Heart left ventricle (tissue), 16 donors: ENCODE data around the gene ZNF10. TPM values are rescaled to one million over a fixed set of nuclear protein-coding genes. Genes with fewer than 3 reads are reported as not detected.

ENCODE experiments used
- ATAC-seq, 4 donors: fragments of 200-7000 bp; cut with Tn5 transposase; one replicate each; pipeline ENCODE4 v1.9.1; 2020 to 2022; ENCODE audit warnings: moderate library complexity in 4 of 4, mild to moderate bottlenecking in 3 of 4, moderate number of reproducible peaks in 1 of 4
- DNase-seq, 5 donors: peaks; one replicate each; pipeline ENCODE4 v3.0.0-alpha.2; 2020
- H3K27ac ChIP-seq, 12 donors: fragments of 200-600 bp; sonication (generic) in 4 of 12; one replicate each; pipeline versions ENCODE4 v1.5.0 to v1.8.0; 2016 to 2022; ENCODE audit warnings: mild to moderate bottlenecking in 2 of 12
- H3K27me3 ChIP-seq, 9 donors: fragments of 200-600 bp; sonication (generic) in 2 of 9; one replicate each; pipeline versions ENCODE4 v1.5.1 to v1.8.0; 2016 to 2022; ENCODE audit warnings: mild to moderate bottlenecking in 3 of 9
- H3K36me3 ChIP-seq, 9 donors: fragments of 200-600 bp; sonication (generic) in 2 of 9; one replicate each; pipeline versions ENCODE4 v1.5.0 to v1.8.0; 2018 to 2022; ENCODE audit warnings: mild to moderate bottlenecking in 2 of 9
- H3K4me1 ChIP-seq, 12 donors: fragments of 200-600 bp; sonication (generic) in 4 of 12; one replicate each; pipeline versions ENCODE4 v1.5.0 to v1.8.0; 2016 to 2022; ENCODE audit warnings: mild to moderate bottlenecking in 3 of 12
- H3K4me3 ChIP-seq, 12 donors: fragments of 200-600 bp; sonication (generic) in 4 of 12; one replicate each; pipeline versions ENCODE4 v1.5.0 to v1.8.0; 2017 to 2022; ENCODE audit warnings: mild to moderate bottlenecking in 9 of 12, moderate library complexity in 4 of 12
- H3K9me3 ChIP-seq, 12 donors: fragments of 200-600 bp; sonication (generic) in 4 of 12; one replicate each; pipeline versions ENCODE4 v1.5.0 to v1.8.0; 2016 to 2022; ENCODE audit warnings: mild to moderate bottlenecking in 1 of 12
- POLR2A ChIP-seq, 2 donors: fragments of 450-650 bp; IDR thresholded peaks; one replicate each; pipeline ENCODE4 v1.6.1; 2017; ENCODE audit warnings: antibody characterized with exemption in 2 of 2, mild to moderate bottlenecking in 2 of 2, moderate library complexity in 2 of 2
- whole genome bisulfite sequencing, 4 donors: extraction: QIAGEN DNeasy Blood & Tissue Kit in 2 of 4; methylation state at CpG; one replicate each; pipeline versions ENCODE4 v1.1.5 to v1.1.7; 2013 to 2018; 5-methylcytosine and 5-hydroxymethylcytosine counted together
- intact Hi-C, 10 donors: fragments of 100-400 bp; cut with DNase I; formaldehyde crosslinking; loops; one replicate each; pipeline versions ENCODE4 v1.11.1 to v1.14.2; 2022
- polyA plus RNA-seq, 2 donors: library from polyadenylated mRNA; stranded (reverse); fragments of 200-250 nt; gene quantifications; one replicate each; pipeline ENCODE4 v1.2.3, GENCODE V29; 2013
- total RNA-seq, 9 donors: library from RNA; depleted of rRNA in 2 of 9; stranded (reverse); fragments of >200 nt in 2 of 9; fragmentation: NEBNext Ultra II Directional in 3 of 9; extraction: Animal tissue kit (Norgen Biotek cat#: 25700) in 3 of 9; gene quantifications; one replicate each; pipeline versions ENCODE4 v1.1.0 to v1.2.4, GENCODE V29; 2016 to 2023
- TF ChIP-seq, protein P1 (sequence below), 12 donors: fragments of 200-600 bp; sonication (generic) in 4 of 12; IDR thresholded peaks; one replicate each; pipeline versions ENCODE4 v1.5.0 to v1.8.0; 2018 to 2022; ENCODE audit warnings: antibody characterized with exemption in 12 of 12, mild to moderate bottlenecking in 5 of 12
- donor health status: ischemic (EF 13 %, LVEDD 7.1; RV severe dilation, severe dysfunction).
- donor health status: healthy with polysubstance abuse.
- donor health status: DM: no; HTN: yes; CAD: no.
- donor health status: DM: no; HTN: no; CAD: no.
- donor health status: ischemic (EF 25% LVEDD 6.9; RV normal size, moderate dysfunction).
- donor health status: ischemic (EF 25% LVEDD 5.7; RV mildly dilated, moderate dysfunction).
- donor health status: healthy.
- donor health status: DM: yes; HTN: yes; CAD: no.
- donor health status: ischemic (EF 35%, LVEDD 5.7; RV mildly dilated, moderate dysfunction).
- donor health status: nonischemic (EF 11% LVEDD 7.7; RV severe dilation, severe dysfunction).
- donor health status: DM: yes; HTN: yes; CAD: no.
- donor health status: PGD.
- donor health status: ischemic (EF 29% LVEDD 5.4; RV normal size, mild dysfunction).
- donor health status: nonischemic (EF 23%, LVEDD 6.1; RV moderate dilation, normal function).

Gene ZNF10
- total and polyA plus RNA-seq, 11 donors, result 4.8 to 9.9 (median 6.3) TPM

DNA sequence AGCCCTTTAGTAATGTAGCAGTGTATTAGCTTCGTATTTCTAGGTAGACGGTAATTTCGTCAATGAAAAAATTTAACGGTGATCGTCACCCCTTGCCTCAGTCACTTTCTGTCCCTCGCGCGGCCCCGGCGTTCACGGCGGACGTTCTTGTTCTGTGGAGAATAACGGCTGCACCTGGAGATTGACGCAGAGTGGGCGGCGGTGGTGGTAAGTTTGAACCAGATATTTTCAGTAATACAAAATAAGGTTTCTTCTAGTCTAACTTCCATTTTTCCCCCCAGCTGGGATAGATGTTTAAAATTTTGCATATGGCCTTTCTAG lies 341 bp downstream of the ZNF10 start:
- WGBS, 4 donors, result 0 to 1% (median 0%) methylated on average over 17 of the region's 17 CpGs
- Histone ChIP-seq H3K27ac (peak overlapping the region; percentile 86 to 99 (median 94)), H3K27me3 (no peaks in the 10 kb centered on the region), H3K9me3 (peaks cover 0 to 75% (median 50%) of the 10 kb centered on the region in 12 donors), H3K4me3 (peak overlapping the region; percentile 50 to 92 (median 84)), H3K36me3 (peaks cover 0 to 52% (median 12%) of the 10 kb centered on the region in 9 donors), H3K4me1 (peaks cover 0 to 16% (median 2%) of the 10 kb centered on the region in 12 donors)
- DNase-seq (peak; percentile 29 to 64 (median 48)), ATAC-seq (peak in 2 of 4 donors; percentile 18 to 21)
- no peak for TF ChIP-seq POLR2A (IDR thresholded peaks at IDR 0.05)
- TF ChIP-seq, protein P1, sequence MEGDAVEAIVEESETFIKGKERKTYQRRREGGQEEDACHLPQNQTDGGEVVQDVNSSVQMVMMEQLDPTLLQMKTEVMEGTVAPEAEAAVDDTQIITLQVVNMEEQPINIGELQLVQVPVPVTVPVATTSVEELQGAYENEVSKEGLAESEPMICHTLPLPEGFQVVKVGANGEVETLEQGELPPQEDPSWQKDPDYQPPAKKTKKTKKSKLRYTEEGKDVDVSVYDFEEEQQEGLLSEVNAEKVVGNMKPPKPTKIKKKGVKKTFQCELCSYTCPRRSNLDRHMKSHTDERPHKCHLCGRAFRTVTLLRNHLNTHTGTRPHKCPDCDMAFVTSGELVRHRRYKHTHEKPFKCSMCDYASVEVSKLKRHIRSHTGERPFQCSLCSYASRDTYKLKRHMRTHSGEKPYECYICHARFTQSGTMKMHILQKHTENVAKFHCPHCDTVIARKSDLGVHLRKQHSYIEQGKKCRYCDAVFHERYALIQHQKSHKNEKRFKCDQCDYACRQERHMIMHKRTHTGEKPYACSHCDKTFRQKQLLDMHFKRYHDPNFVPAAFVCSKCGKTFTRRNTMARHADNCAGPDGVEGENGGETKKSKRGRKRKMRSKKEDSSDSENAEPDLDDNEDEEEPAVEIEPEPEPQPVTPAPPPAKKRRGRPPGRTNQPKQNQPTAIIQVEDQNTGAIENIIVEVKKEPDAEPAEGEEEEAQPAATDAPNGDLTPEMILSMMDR (IDR thresholded peaks at IDR 0.05), result no peak
- intact Hi-C loops, result loop anchor here in 7 of 10 donors (1.0 to 5.0 kb wide), 8 partner anchors 50 to 174 kb away; partner anchors contain the start of genes ZNF140 (in 6 of the 7), ZNF84 (in 4 of the 7), ZNF268 (in 2 of the 7) and ZNF26 (in 1 of the 7)

DNA sequence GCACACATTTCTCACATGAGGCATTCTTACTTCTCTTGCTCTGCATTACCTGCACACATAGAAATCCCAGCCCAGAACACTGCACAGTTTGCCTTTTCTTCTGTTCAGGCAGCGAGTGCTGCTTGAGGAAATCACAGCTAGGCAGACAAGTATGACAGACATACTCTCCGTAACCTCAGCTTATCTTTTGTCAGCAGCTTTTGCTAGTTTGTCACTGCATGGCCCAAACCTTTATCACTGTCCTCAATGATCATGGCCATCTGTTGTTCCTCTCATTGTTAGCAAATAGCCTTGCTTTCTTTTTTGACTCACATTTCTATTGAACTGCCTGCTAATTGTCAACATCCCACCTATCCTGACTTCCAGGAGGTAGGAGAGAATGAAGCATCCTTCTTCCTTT lies 5.3 kb downstream of the ZNF10 start:
- peaks cover 0 to 11% (median 0%) of the 10 kb centered on the region in 12 donors for H3K4me1 ChIP-seq
- peaks cover 0 to 75% (median 36%) of the 10 kb centered on the region in 9 donors for H3K36me3 ChIP-seq
- 76 to 88% (median 86%) methylated on average over 2 of the region's 2 CpGs for WGBS, 4 donors
- TF ChIP-seq, protein P1 (IDR thresholded peaks at IDR 0.05), result no peak
- TF ChIP-seq POLR2A (IDR thresholded peaks at IDR 0.05), result no peak
- DNase-seq, result no peak
- H3K27me3 ChIP-seq, result no peaks in the 10 kb centered on the region
- intact Hi-C loops, result no loop called here
- peaks cover 0 to 88% (median 53%) of the 10 kb centered on the region in 12 donors for H3K9me3 ChIP-seq
- H3K27ac ChIP-seq, result no peak overlapping the region
- no peak overlapping the region for H3K4me3 ChIP-seq
- ATAC-seq, result no peak

DNA sequence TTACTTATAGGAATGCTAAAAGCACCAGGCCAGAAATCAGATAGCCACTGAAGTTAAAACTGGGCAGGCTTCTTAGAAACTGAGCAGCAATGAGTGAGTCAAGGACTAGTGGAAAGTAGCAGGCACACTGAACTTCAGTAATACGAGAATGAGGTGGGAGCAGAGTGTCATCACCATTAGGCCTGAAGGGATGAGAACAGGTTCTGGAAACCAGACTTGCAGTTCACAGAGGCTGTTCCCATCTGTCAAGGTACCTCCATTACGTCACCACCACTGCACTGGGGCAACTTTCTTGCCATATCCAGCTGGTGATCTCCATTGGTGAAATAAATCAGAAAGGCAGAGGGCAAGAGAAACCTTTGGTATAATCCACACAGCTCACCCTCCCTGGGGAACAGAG lies 15.6 kb downstream of the ZNF10 start:
- TF ChIP-seq POLR2A (IDR thresholded peaks at IDR 0.05), result no peak
- TF ChIP-seq, protein P1 (IDR thresholded peaks at IDR 0.05), result no peak
- intact Hi-C loops, result no loop called here
- H3K4me1 ChIP-seq, result no peaks in the 10 kb centered on the region
- H3K27ac ChIP-seq, result no peak overlapping the region
- WGBS, 4 donors, result 96 to 100% (median 99%) methylated on average over 2 of the region's 2 CpGs
- no peaks in the 10 kb centered on the region for H3K27me3 ChIP-seq
- DNase-seq (no peak), ATAC-seq (no peak)
- peaks cover 0 to 99% (median 85%) of the 10 kb centered on the region in 12 donors for H3K9me3 ChIP-seq
- H3K4me3 ChIP-seq, result no peak overlapping the region
- H3K36me3 ChIP-seq, result peaks cover 10 to 98% (median 67%) of the 10 kb centered on the region in 9 donors

DNA sequence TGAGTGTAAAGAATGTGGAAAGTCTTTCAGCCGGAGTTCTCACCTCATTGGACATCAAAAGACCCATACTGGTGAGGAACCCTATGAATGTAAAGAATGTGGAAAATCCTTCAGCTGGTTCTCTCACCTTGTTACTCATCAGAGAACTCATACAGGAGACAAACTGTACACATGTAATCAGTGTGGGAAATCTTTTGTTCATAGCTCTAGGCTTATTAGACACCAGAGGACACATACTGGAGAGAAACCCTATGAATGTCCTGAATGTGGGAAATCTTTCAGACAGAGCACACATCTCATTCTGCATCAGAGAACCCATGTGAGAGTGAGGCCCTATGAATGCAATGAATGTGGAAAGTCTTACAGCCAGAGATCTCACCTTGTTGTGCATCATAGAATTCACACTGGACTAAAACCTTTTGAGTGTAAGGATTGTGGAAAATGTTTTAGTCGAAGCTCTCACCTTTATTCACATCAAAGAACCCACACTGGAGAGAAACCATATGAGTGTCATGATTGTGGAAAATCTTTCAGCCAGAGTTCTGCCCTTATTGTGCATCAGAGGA lies 25.8 kb downstream of the ZNF10 start:
- no peaks in the 10 kb centered on the region for H3K27me3 ChIP-seq
- intact Hi-C loops, result no loop called here
- no peak for TF ChIP-seq POLR2A (IDR thresholded peaks at IDR 0.05)
- TF ChIP-seq, protein P1 (IDR thresholded peaks at IDR 0.05), result no peak
- peaks cover 41 to 85% (median 56%) of the 10 kb centered on the region in 9 donors for H3K36me3 ChIP-seq
- H3K4me3 ChIP-seq, result no peak overlapping the region
- H3K9me3 ChIP-seq, result peaks cover 7 to 100% (median 99%) of the 10 kb centered on the region in 12 donors
- DNase-seq (no peak), ATAC-seq (no peak)
- H3K27ac ChIP-seq, result no peak overlapping the region
- WGBS, 4 donors, result 94 to 100% (median 97%) methylated on average over 2 of the region's 2 CpGs
- H3K4me1 ChIP-seq, result no peaks in the 10 kb centered on the region
